SK-N-SH (cell line): Measurements from ENCODE around the gene RIMS4.

Experiments
- CTCF ChIP-seq: fragments of 200-600 bp; sonication (generic); IDR thresholded peaks from 2 replicates; pipeline ENCODE4 v1.6.1; 2017; ENCODE audit warnings: antibody characterized with exemption, mild to moderate bottlenecking, moderate library complexity
- ELF1 ChIP-seq: IDR thresholded peaks from 2 replicates; pipeline ENCODE4 v1.4.0; 2012
- EP300 ChIP-seq, 2 experiments: IDR thresholded peaks; 2 replicates each; pipeline versions ENCODE4 v1.4.0 to v1.6.1; 2012; ENCODE audit warnings: borderline replicate concordance in 1 of 2, low read depth in 1 of 2, low read length in 1 of 2
- EZH2phosphoT487 ChIP-seq: fragments of 200-600 bp; sonication (generic); IDR thresholded peaks from 2 replicates; pipeline ENCODE4 v1.6.1; 2017; ENCODE audit warnings: low read depth, mixed run types, mild to moderate bottlenecking, antibody characterized with exemption, moderate library complexity, borderline replicate concordance
- FOXM1 ChIP-seq: IDR thresholded peaks from 2 replicates; pipeline ENCODE4 v1.4.0; 2012; ENCODE audit warnings: low read depth, mild to moderate bottlenecking
- MAX ChIP-seq: IDR thresholded peaks from 2 replicates; pipeline ENCODE4 v1.4.0; 2012; ENCODE audit warnings: low read depth
- POLR2AphosphoS5 ChIP-seq: IDR thresholded peaks from 2 replicates; pipeline ENCODE4 v1.6.1; 2012; ENCODE audit warnings: low read depth, low read length
- RCOR1 ChIP-seq: fragments of 150-350 bp; IDR thresholded peaks from 2 replicates; pipeline ENCODE4 v1.6.1; 2017; ENCODE audit warnings: antibody characterized with exemption, low read length
- REST ChIP-seq: IDR thresholded peaks from 2 replicates; pipeline ENCODE4 v1.6.1; 2012; ENCODE audit warnings: mild to moderate bottlenecking, low read depth, low read length, moderate library complexity
- RFX5 ChIP-seq: IDR thresholded peaks from 2 replicates; pipeline ENCODE4 v1.6.1; 2012; ENCODE audit warnings: mild to moderate bottlenecking, improper control_type of control experiment, low read length
- TCF12 ChIP-seq: IDR thresholded peaks from 2 replicates; pipeline ENCODE4 v1.4.0; 2012
- USF2 ChIP-seq: fragments of 150-350 bp; IDR thresholded peaks from 2 replicates; pipeline ENCODE4 v1.6.1; 2017; ENCODE audit warnings: antibody characterized with exemption, low read length, low read depth, borderline replicate concordance
- YY1 ChIP-seq: IDR thresholded peaks from 2 replicates; pipeline ENCODE4 v1.4.0; 2012; ENCODE audit warnings: low read depth, mild to moderate bottlenecking
- ZBTB33 ChIP-seq: IDR thresholded peaks from 2 replicates; pipeline ENCODE4 v1.4.0; 2012; ENCODE audit warnings: low read depth, borderline replicate concordance

- no peak for TF ChIP-seq CTCF
- no peak for TF ChIP-seq RFX5
- TF ChIP-seq POLR2AphosphoS5 = no peak
- no peak for TF ChIP-seq REST
- TF ChIP-seq EZH2phosphoT487 = no peak
- no peak for TF ChIP-seq YY1
- TF ChIP-seq TCF12 = no peak
- no peak for TF ChIP-seq USF2
- TF ChIP-seq MAX = no peak
- no peak for TF ChIP-seq RCOR1
- TF ChIP-seq EP300 (IDR thresholded peaks at IDR 0.05; ENCODE audit: borderline replicate concordance in 1 of 2, low read depth in 1 of 2, low read length in 1 of 2) = no peak
- no peak for TF ChIP-seq ZBTB33
- TF ChIP-seq ELF1 = no peak
- TF ChIP-seq FOXM1 = no peak
These were observed 37.1 kb downstream of the RIMS4 start for GRCh38 chr20:44773070-44773829.
